SJSA1 (cell line): ENCODE data around the gene P2RY14. TPM values are rescaled to one million over a fixed set of nuclear protein-coding genes. Genes with fewer than 3 reads are reported as not detected.

ENCODE experiments used
- DNase-seq, 2 experiments: peaks; one replicate each; pipeline ENCODE4 v3.0.0-alpha.2; 2015 to 2020; ENCODE audit warnings: low spot score in 2 of 2, low read depth in 1 of 2
- H3K27ac ChIP-seq: fragments of 250-450 bp; sonication (Bioruptor Pico); 2 replicates; pipeline ENCODE4 v1.5.1; 2020; ENCODE audit warnings: mild to moderate bottlenecking, moderate library complexity
- H3K27me3 ChIP-seq: fragments of 250-450 bp; sonication (Bioruptor Pico); replicated peaks from 2 replicates; pipeline ENCODE4 v1.5.1; 2020; ENCODE audit warnings: mild to moderate bottlenecking, moderate library complexity
- H3K36me3 ChIP-seq: fragments of 250-450 bp; sonication (Bioruptor Pico); 2 replicates; pipeline ENCODE4 v1.5.1; 2020; ENCODE audit warnings: mild to moderate bottlenecking
- H3K4me1 ChIP-seq: fragments of 250-450 bp; sonication (Bioruptor Pico); replicated peaks from 2 replicates; pipeline ENCODE4 v1.6.1; 2021; ENCODE audit warnings: mild to moderate bottlenecking
- H3K4me3 ChIP-seq: fragments of 250-450 bp; sonication (Bioruptor Pico); 2 replicates; pipeline ENCODE4 v1.5.1; 2020; ENCODE audit warnings: mild to moderate bottlenecking
- H3K9me3 ChIP-seq: fragments of 250-450 bp; sonication (Bioruptor Pico); replicated peaks from 2 replicates; pipeline ENCODE4 v1.5.1; 2020; ENCODE audit warnings: mild to moderate bottlenecking
- total RNA-seq: library from RNA; depleted of rRNA; stranded (reverse); fragments of >200 nt; shearing (Covaris generic); gene quantifications from 2 replicates; pipeline ENCODE4 v1.2.3, GENCODE V29; 2014

P2RY14 gene
- total RNA-seq, 1 experiment from 2014 or later: not detected

DNA sequence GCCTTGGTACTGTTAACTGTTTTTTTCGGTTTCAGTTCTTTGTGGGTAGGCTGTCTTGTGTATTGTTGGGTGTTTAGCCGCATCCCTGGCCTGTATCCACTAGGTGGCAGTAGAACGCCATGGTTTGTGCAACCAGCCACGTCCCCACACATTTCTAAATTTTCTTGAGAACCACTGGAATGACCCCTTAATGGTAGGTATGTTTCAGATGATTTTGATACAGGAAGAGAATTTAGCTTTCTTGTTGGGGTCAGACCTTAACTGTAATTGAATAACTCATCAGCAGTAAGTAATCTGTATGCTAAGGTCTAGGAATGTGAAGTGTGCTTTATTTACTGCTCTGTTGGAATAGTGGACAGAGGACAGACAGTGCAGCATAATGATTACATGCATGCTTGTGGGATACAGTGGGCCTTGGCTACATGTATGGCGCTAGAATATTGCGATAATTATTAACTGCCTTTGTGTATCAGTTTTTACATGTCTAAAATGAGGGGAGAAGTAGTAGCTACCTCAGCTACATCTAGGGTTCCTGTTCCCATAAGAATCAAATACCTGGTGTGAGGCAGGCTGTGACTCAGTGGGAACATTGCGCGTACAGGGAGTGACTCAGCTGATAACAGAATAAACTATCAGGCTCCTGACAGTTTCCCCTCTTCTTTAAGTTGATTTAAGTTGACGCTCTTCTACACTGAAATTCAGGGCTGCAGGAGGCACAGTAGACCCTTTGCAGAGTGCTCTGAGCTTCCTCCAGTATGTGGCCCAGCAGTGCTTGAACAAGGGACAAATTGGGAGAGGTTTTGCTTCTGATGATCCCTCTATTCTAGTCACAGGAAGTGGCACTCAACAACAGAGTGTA is 50.3 kb downstream of the P2RY14 start:
- peak; percentile 68 to 77 for DNase-seq
- Histone ChIP-seq H3K4me1 (peaks cover 22% of the 10 kb centered on the region), H3K27ac (peak overlapping the region; percentile 58), H3K9me3 (no peaks in the 10 kb centered on the region), H3K4me3 (no peak overlapping the region), H3K36me3 (no peaks in the 10 kb centered on the region), H3K27me3 (no peaks in the 10 kb centered on the region)

DNA sequence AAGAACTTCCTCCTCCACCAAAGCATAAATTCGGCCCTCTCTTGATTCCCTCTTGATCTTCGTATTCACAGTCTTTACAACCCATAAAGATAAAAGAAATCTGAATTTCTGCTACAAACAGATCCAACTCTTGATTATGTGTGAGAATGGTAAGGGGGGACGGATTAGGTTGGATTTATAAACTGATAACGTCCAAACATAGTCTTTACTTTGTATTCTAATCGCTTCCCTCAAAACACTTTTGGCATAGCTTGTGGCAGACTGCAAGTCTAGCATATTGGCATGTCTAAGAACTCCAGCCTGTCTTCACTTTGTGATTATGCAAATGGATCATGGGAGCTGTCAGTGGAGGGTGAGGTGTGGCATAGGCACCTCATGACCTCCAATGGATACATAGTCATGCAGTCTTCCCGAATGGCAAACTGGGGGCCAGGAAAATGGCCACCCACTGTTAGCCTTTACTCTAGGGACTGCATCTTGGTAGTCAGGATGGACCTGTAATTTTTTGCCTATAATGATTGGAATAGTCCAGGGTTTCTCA is 51.0 kb downstream of the P2RY14 start:
- Histone ChIP-seq H3K9me3 (no peaks in the 10 kb centered on the region), H3K36me3 (no peaks in the 10 kb centered on the region), H3K4me1 (peaks cover 22% of the 10 kb centered on the region), H3K4me3 (no peak overlapping the region), H3K27me3 (no peaks in the 10 kb centered on the region), H3K27ac (peak overlapping the region; percentile 58; the same call in 1 of the 2 replicates)
- DNase-seq: no peak

DNA sequence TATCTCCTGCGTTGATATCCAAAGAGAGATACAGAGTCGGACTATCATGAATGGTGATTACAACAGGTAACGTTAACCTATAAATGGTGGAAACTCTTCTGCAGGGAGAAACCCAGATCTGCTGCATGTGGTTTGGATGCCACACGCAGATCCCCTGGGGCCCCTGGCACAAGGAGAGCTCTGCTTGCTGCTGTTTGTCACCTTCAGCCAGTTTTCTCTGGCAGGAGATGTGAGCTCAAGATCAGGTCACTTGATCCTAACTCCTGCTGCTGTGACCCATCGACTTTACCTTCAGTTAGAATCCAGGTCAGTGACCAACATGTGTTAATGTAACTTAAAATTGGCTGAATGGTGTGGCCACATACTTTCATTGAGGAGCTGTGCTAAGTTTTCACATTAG is 51.5 kb downstream of the P2RY14 start:
- DNase-seq: no peak
- H3K4me1 ChIP-seq: peaks cover 22% of the 10 kb centered on the region
- H3K9me3 ChIP-seq: no peaks in the 10 kb centered on the region
- no peaks in the 10 kb centered on the region for H3K27me3 ChIP-seq
- H3K36me3 ChIP-seq: no peaks in the 10 kb centered on the region
- no peak overlapping the region for H3K4me3 ChIP-seq
- H3K27ac ChIP-seq: no peak overlapping the region

DNA sequence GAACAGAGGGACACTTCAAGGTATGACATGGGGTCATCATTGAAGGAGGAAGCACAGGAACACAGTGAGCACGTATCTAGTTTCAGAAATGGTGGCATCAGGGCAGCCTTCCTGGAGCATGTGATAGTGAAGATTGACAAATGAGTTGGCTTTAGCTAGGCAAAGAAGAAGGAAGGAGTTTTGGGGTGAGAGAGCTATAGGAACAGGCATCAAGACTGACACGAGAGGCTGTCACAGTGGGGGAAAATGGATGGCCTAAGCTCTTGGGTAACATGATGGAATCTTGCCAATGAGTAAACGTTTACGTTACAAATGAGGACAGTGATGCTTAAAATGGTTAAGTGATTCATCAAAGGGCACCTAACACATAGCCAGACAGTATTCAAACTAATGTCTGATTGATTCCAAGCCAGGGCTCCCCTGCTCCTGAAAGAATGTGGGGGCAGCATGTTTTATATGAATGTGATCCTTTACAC is 52.2 kb downstream of the P2RY14 start:
- H3K27ac ChIP-seq: no peak overlapping the region
- H3K27me3 ChIP-seq: no peaks in the 10 kb centered on the region
- H3K9me3 ChIP-seq: no peaks in the 10 kb centered on the region
- peak in 1 of 2 experiments; percentile 7 for DNase-seq
- no peak overlapping the region for H3K4me3 ChIP-seq
- no peaks in the 10 kb centered on the region for H3K36me3 ChIP-seq
- peaks cover 22% of the 10 kb centered on the region for H3K4me1 ChIP-seq

DNA sequence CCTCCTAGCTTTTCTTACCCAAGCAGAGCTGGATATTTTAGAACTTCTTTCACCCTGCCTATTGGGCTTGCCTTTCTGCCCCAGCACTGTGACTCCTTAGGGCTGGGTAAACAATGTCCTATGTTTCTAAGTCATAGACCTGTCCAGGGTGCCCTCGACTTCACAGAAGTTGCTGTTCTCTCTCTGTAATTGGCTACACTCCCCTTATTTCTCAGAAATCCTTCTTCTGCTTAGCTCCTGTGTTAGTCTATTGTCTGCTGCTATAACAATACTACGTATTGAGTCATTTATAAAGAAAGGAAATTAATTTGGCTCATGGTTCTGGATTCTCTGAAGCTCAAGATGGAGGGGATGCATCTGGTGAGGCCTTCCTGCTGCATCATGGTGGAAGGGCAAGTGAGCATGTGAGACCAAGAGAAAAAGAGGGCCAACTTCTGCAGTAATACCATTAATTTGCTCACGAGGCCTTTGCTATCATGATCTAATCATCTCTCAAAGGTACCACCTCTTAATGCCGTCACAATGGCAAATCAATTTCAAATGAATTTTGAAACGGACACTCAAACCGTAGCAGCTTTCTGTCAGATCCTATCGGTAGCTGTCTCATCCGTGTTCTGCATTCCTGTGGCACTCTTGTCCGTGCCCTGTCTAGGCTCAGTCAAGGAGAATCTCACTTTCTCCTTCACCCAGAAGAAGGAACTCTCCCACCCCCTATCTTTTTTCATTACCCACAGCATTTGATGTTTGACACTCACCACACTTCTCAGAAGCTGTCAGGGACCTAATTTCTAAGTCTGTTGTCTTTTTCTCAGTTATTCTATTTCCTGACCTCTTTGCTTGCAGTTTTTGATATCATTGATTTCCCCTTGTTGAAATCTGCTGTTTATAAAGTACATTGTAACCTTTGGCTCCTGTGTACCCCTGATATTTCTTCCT is 53.0 kb downstream of the P2RY14 start:
- no peaks in the 10 kb centered on the region for H3K9me3 ChIP-seq
- peaks cover 22% of the 10 kb centered on the region for H3K4me1 ChIP-seq
- DNase-seq: no peak
- no peak overlapping the region for H3K4me3 ChIP-seq
- no peaks in the 10 kb centered on the region for H3K27me3 ChIP-seq
- no peaks in the 10 kb centered on the region for H3K36me3 ChIP-seq
- no peak overlapping the region for H3K27ac ChIP-seq

DNA sequence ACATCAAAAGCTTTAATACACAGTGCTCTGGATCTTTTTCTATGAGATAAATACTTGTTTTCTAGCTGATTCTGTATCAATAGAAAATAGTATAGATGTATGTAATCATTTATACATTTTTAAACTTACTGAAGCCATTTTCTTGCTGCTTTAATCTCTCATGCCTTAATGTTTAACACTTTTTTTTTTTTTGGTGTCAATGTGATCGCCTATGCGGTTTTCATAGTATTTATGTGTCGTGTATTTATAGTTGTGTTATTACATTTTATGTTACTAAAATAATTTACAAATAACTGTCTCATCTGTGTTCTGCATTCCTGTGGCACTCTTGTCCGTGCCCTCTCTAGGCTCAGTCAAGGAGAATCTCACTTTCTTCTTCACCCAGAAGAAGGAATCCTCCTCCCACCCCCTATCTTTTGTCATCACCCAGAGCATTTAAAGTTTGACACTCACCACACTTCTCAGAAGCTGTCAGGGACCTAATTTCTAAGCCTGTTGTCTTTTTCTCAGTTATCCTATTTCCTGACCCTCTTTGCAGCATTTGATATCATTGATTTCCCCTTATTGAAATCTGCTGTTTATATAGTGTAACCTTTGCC is 54.0 kb downstream of the P2RY14 start:
- DNase-seq: no peak
- Histone ChIP-seq H3K4me3 (no peak overlapping the region), H3K9me3 (no peaks in the 10 kb centered on the region), H3K27ac (no peak overlapping the region), H3K27me3 (no peaks in the 10 kb centered on the region), H3K36me3 (no peaks in the 10 kb centered on the region), H3K4me1 (peaks cover 22% of the 10 kb centered on the region)

DNA sequence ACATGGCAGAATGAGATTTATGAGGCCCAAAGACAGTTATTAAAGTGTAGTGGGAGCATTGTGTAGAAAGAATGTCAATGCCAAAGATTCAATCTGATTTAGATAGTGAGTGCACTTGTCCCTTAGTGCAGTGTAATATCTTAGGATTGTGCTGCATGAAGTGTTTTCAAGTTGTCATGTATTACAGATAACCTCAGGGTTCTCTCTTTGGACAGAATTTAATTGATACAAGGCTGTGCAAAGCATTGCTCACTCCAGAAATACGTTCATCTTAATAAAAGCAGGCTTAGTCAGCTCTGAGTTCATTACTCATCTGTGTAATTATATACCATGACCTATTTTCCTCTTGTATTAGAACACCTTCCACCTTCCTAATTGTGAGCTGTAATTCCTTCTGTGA is 59.3 kb downstream of the P2RY14 start:
- Histone ChIP-seq H3K27ac (no peak overlapping the region), H3K9me3 (no peaks in the 10 kb centered on the region), H3K4me1 (no peaks in the 10 kb centered on the region), H3K4me3 (no peak overlapping the region), H3K27me3 (no peaks in the 10 kb centered on the region; the same call in 1 of the 2 replicates), H3K36me3 (no peaks in the 10 kb centered on the region)
- DNase-seq: peak in 1 of 2 experiments; percentile 6

DNA sequence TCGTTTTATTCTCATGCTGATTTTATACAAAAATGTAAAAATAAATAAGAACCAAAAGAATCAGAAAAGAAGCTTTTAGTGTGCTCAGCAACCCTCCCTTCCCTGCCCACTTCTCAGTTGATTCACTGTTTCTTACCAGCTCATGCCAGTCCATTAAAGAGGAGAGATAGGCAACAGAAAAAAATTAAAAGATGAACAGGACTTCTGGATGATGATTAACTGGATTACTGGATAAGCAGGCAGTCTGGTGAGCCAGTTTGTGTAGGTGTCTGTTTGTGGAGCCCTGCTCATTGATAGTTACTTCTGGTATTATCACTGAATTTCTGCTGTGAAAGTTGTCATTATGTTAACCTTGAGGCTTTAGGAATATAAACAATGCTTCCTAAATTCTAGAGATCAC is 60.2 kb downstream of the P2RY14 start:
- Histone ChIP-seq H3K9me3 (no peaks in the 10 kb centered on the region), H3K36me3 (no peaks in the 10 kb centered on the region), H3K4me1 (no peaks in the 10 kb centered on the region), H3K27me3 (no peaks in the 10 kb centered on the region; the same call in 1 of the 2 replicates), H3K4me3 (no peak overlapping the region), H3K27ac (no peak overlapping the region)
- no peak for DNase-seq

DNA sequence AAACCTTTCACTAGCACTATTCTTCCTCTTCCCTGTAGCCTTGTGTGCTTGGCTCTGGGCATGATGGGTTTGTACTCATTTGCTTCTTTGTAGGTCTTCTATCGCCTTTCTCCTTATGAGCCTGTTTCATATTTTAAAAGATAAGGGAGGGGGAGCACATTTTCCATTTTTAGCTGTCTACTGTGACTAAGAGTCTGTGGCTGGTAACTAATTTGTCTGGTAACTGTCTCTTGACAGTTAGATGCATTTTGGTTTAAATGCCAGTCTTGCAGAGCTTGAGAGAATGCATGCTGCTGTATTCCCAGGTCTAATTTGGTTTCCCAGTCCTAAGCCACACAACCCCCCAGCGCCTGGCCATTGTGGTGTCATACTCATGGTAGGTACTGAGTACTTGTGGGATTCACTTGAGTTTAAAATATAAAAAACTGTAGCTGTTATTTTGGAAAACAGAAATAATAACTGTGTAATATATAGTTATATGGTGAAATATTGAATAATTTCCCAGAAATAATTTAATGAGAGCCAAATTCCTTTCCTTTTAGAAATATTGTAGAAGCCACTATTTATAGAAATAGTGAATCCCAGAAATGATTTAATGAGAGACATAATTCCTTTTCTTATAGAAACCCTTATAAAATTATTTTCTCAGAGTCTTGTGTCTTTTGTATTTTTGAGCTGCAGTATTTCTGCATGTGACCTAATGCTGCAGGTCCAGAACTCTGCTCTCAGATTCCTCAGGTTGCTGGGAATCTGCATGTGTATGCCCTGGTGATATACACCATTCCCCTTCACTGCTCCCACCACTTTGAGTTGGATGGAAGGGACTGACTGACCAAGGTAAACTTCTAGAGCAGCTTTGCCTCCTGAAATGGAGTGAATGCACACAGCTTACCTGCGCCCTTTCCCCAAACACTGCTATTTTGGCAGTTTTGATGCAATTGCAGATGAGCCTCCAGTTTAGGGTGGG is 61.4 kb downstream of the P2RY14 start:
- Histone ChIP-seq H3K36me3 (no peaks in the 10 kb centered on the region), H3K27ac (no peak overlapping the region), H3K27me3 (no peaks in the 10 kb centered on the region; the same call in 1 of the 2 replicates), H3K4me1 (no peaks in the 10 kb centered on the region), H3K4me3 (no peak overlapping the region), H3K9me3 (no peaks in the 10 kb centered on the region)
- DNase-seq: no peak

DNA sequence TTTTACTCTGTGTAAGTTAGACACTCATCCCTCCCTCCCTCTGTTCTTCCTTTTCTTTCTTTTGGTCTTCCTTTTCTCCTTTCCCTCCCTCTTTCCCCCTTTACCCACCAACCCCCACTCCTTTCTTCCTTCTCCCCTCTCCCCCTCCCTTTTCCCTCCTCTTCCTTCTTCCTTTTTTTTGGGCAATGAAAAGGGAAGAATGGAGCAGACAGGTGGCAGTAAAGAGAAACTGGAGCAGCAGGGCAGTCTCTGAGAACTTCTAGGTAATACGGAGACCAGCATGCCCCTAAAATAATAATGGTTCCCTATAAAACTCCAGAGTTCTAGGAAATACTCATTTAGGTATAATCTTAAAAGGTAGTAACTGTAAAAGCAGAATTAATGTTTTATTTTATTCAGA is 63.9 kb downstream of the P2RY14 start:
- no peak for DNase-seq
- Histone ChIP-seq H3K27me3 (no peaks in the 10 kb centered on the region; the same call in 1 of the 2 replicates), H3K27ac (no peak overlapping the region), H3K4me1 (peaks cover 3% of the 10 kb centered on the region; the same call in 1 of the 2 replicates), H3K4me3 (no peak overlapping the region), H3K36me3 (no peaks in the 10 kb centered on the region), H3K9me3 (no peaks in the 10 kb centered on the region)

DNA sequence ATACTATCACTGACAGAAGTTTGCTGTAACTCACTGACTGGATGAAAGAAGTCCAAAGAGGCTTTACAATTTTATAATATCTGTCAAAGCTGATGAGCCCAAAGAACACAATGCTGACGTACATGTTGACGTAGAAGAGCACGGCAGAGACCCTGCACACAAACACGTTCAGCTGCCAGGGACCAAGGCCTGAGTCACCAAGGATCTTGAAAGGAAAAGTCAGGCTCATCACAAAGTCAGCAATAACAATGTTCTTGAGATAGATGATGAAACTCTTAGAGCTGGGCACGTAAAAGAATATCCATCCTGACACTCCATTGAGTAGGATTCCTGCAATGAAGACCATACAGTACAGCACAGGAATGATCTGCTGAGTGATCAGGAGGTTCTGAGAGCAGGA is 64.5 kb downstream of the P2RY14 start:
- Histone ChIP-seq H3K27me3 (no peaks in the 10 kb centered on the region; the same call in 1 of the 2 replicates), H3K27ac (no peak overlapping the region), H3K4me1 (peaks cover 3% of the 10 kb centered on the region; the same call in 1 of the 2 replicates), H3K36me3 (no peaks in the 10 kb centered on the region), H3K9me3 (no peaks in the 10 kb centered on the region), H3K4me3 (no peak overlapping the region)
- DNase-seq: no peak

DNA sequence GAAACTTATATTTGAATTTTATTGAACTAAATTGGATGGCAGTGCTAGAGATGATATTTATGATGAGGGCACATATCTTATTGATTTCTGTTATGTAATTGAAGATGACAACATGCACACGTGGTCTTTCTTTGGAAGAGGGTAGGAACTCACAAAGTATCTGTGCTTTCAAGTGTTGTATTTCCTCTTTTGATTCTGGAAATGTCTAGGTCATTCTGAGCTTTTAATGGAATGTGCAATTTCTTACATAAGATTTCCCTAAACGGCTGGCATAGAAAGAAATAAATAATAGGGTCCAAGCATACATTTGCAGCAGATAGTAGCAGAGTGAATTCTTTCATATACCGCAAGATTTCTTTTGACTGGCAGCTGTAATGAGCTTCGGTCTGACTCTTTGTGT is 65.2 kb downstream of the P2RY14 start:
- no peak overlapping the region for H3K4me3 ChIP-seq
- no peaks in the 10 kb centered on the region; the same call in 1 of the 2 replicates for H3K27me3 ChIP-seq
- H3K36me3 ChIP-seq: no peaks in the 10 kb centered on the region
- peaks cover 3% of the 10 kb centered on the region; the same call in 1 of the 2 replicates for H3K4me1 ChIP-seq
- DNase-seq: no peak
- H3K27ac ChIP-seq: no peak overlapping the region
- H3K9me3 ChIP-seq: no peaks in the 10 kb centered on the region
